ENCODE data around the gene DENND2D.

The DENND2D gene

DNA sequence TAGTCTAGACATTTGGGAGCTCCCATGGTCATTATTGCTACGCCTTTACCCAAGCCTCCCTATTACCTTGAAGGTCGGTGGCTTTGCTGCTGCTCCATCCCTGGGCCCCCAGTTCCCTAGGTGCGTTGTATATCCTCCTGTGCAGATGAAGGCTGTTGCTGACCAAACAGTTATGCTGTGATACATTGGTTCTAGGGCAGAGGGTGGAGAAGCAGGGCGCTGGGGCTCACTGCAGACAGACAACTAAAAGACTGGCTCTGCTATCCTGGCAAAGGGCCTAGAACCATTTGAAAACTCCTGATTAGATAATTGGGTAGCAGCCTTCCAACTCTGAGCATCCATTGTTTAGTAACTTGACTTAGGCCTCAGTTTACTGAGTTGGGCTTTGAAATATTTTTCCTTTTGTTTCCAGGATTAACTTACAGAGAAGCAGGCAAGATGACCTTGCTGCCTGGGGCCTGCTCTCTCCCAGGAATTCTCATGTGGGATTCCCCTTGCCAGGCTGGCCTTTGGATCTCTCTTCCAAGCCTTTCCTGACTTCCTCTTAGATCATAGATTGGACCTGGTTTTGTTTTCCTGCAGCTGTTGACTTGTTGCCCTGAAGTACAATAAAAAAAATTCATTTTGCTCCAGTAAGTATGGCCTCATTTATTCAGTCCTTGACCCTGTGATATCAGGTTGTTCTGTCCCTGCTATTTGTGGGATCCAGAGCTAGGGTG lies 42.5 kb upstream of the DENND2D start:
- Histone ChIP-seq H3K27ac (ENCODE audit: low read length) (no peak overlapping the region), H3K4me3 (ENCODE audit: low read length) (no peak overlapping the region), H3K79me2 (ENCODE audit: low read length) (no peaks in the 10 kb centered on the region), H3K27me3 (ENCODE audit: low read depth, low read length) (no peaks in the 10 kb centered on the region), H3K9ac (ENCODE audit: low read length) (no peak overlapping the region), H2AFZ (ENCODE audit: low read depth, low read length) (no peak overlapping the region), H4K20me1 (ENCODE audit: insufficient read depth, low read length) (no peaks in the 10 kb centered on the region), H3K36me3 (replicated peaks; ENCODE audit: low read depth, low read length) (no peaks in the 10 kb centered on the region), H3K4me1 (ENCODE audit: low read length) (no peaks in the 10 kb centered on the region), H3K9me3 (ENCODE audit: insufficient read depth, low read length) (no peaks in the 10 kb centered on the region), H3K4me2 (ENCODE audit: low read length) (no peak overlapping the region)
- no peak for TF ChIP-seq EZH2phosphoT487 (IDR thresholded peaks at IDR 0.05; ENCODE audit: low read depth)
- TF ChIP-seq, protein P1, sequence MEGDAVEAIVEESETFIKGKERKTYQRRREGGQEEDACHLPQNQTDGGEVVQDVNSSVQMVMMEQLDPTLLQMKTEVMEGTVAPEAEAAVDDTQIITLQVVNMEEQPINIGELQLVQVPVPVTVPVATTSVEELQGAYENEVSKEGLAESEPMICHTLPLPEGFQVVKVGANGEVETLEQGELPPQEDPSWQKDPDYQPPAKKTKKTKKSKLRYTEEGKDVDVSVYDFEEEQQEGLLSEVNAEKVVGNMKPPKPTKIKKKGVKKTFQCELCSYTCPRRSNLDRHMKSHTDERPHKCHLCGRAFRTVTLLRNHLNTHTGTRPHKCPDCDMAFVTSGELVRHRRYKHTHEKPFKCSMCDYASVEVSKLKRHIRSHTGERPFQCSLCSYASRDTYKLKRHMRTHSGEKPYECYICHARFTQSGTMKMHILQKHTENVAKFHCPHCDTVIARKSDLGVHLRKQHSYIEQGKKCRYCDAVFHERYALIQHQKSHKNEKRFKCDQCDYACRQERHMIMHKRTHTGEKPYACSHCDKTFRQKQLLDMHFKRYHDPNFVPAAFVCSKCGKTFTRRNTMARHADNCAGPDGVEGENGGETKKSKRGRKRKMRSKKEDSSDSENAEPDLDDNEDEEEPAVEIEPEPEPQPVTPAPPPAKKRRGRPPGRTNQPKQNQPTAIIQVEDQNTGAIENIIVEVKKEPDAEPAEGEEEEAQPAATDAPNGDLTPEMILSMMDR (IDR thresholded peaks at IDR 0.05; ENCODE audit: low read depth, low read length) = no peak

DNA sequence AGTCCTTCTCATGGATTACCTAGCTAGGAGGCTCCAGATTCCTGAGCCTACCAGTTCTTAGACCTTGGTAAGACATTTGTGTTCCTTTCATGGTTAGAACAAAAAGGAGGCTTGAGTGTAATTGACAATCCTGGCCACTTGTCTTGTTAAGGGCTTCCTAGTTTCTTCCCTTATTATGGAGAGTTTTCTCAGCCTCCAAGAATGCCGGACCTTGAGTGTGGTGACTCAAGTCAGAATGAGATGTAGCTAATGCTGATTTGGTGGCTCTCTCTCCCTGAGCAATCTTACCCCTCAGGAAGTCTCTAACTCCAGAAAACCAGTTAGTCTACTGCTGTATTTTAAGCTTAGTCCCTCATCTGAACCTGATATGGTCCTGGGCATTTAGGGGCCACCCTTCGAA lies 41.4 kb upstream of the DENND2D start:
- Histone ChIP-seq H2AFZ (ENCODE audit: low read depth, low read length) (no peak overlapping the region), H3K4me1 (ENCODE audit: low read length) (no peaks in the 10 kb centered on the region), H3K27ac (ENCODE audit: low read length) (no peak overlapping the region), H3K4me2 (ENCODE audit: low read length) (no peak overlapping the region), H3K4me3 (ENCODE audit: low read length) (no peak overlapping the region), H3K9me3 (ENCODE audit: insufficient read depth, low read length) (no peaks in the 10 kb centered on the region), H3K27me3 (ENCODE audit: low read depth, low read length) (no peaks in the 10 kb centered on the region), H3K79me2 (ENCODE audit: low read length) (no peaks in the 10 kb centered on the region), H3K9ac (ENCODE audit: low read length) (no peak overlapping the region), H3K36me3 (replicated peaks; ENCODE audit: low read depth, low read length) (no peaks in the 10 kb centered on the region), H4K20me1 (ENCODE audit: insufficient read depth, low read length) (no peaks in the 10 kb centered on the region)
- TF ChIP-seq, protein P1 (IDR thresholded peaks at IDR 0.05; ENCODE audit: low read depth, low read length) = no peak
- TF ChIP-seq EZH2phosphoT487 (IDR thresholded peaks at IDR 0.05; ENCODE audit: low read depth) = no peak

DNA sequence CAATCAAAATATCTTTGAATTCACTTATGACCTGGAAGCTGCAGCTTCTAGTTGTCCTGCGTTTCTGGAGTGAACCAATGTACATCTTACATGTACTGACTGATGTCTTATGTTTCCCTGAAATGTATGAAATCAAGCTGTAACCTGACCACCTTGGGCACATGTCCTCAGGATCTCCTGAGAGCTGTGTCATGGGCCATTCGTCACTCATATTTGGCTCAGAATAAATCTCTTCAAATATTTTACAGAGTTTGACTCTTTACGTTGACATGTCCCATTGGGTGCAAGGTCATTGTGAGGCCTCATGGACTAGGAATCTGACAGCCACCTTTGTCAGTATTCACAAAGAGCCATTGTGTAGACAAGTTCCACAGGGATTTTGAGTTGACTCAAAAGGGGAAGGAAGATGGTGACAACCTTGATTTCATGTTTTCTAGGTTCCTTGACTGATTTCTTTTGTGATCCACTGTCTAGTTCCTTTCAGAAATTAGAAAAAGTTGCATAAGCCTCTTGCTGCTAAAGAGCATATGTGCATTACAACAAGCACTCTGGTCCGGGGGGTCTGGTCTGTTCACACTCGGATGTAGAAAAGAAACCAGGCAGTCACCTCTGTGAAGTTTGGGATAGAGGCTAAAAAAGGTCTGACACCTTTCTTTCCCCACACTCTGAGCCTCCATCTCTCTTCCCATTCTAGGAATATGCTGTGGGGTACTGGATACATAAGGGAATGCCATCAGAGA lies 37.8 kb upstream of the DENND2D start:
- no peaks in the 10 kb centered on the region for H3K4me1 ChIP-seq (ENCODE audit: low read length)
- no peak overlapping the region for H3K4me2 ChIP-seq (ENCODE audit: low read length)
- no peaks in the 10 kb centered on the region for H4K20me1 ChIP-seq (ENCODE audit: insufficient read depth, low read length)
- H3K79me2 ChIP-seq (ENCODE audit: low read length) = no peaks in the 10 kb centered on the region
- no peaks in the 10 kb centered on the region for H3K9me3 ChIP-seq (ENCODE audit: insufficient read depth, low read length)
- H3K27ac ChIP-seq (ENCODE audit: low read length) = no peak overlapping the region
- H3K27me3 ChIP-seq (ENCODE audit: low read depth, low read length) = no peaks in the 10 kb centered on the region
- H3K36me3 ChIP-seq (replicated peaks; ENCODE audit: low read depth, low read length) = no peaks in the 10 kb centered on the region
- no peak overlapping the region for H2AFZ ChIP-seq (ENCODE audit: low read depth, low read length)
- no peak overlapping the region for H3K4me3 ChIP-seq (ENCODE audit: low read length)
- TF ChIP-seq, protein P1 (IDR thresholded peaks at IDR 0.05; ENCODE audit: low read depth, low read length) = no peak
- no peak for TF ChIP-seq EZH2phosphoT487 (IDR thresholded peaks at IDR 0.05; ENCODE audit: low read depth)
- H3K9ac ChIP-seq (ENCODE audit: low read length) = no peak overlapping the region

DNA sequence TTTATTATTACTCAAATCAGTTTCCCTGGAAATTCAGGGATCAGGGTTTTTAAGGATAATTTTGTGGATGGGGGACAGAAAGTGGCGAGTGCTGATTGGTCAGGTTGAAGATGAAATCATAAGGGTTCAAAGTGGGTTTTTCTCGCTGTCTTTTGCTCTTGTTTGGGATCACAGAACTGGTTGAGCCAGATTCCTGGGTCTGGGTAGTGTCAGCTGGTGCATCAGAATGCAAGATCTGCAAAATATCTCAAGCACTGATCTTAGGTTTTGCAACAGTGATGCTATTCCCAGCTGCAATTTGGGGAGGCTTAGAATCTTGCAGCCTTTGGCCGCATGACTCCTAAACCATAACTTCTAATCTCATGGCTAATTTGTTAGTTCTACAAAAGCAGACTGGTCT lies 36.4 kb upstream of the DENND2D start:
- Histone ChIP-seq H3K27me3 (ENCODE audit: low read depth, low read length) (no peaks in the 10 kb centered on the region), H3K79me2 (ENCODE audit: low read length) (no peaks in the 10 kb centered on the region), H3K9ac (ENCODE audit: low read length) (no peak overlapping the region), H3K4me1 (ENCODE audit: low read length) (no peaks in the 10 kb centered on the region), H3K4me3 (ENCODE audit: low read length) (no peak overlapping the region), H3K4me2 (ENCODE audit: low read length) (no peak overlapping the region), H3K36me3 (replicated peaks; ENCODE audit: low read depth, low read length) (no peaks in the 10 kb centered on the region), H2AFZ (ENCODE audit: low read depth, low read length) (no peak overlapping the region), H4K20me1 (ENCODE audit: insufficient read depth, low read length) (no peaks in the 10 kb centered on the region), H3K9me3 (ENCODE audit: insufficient read depth, low read length) (no peaks in the 10 kb centered on the region), H3K27ac (ENCODE audit: low read length) (no peak overlapping the region)
- TF ChIP-seq EZH2phosphoT487 (IDR thresholded peaks at IDR 0.05; ENCODE audit: low read depth) = no peak

All from OCI-LY3 (cell line).